H9 (cell line): ENCODE measurements around the gene DIS3L2. TPM values are rescaled to one million over a fixed set of nuclear protein-coding genes. Genes with fewer than 3 reads are reported as not detected.

Experiments
- DNase-seq: peaks from one replicate; pipeline ENCODE4 v3.0.0-alpha.2; 2017
- H2AFZ ChIP-seq: one replicate; pipeline ENCODE4 v1.6.1; 2013; ENCODE audit warnings: mild to moderate bottlenecking, low read length, control low read depth, moderate library complexity
- H2AK5ac ChIP-seq: 2 replicates; pipeline ENCODE4 v1.6.1; 2013; ENCODE audit warnings: low read length, control low read depth, mixed read lengths; ENCODE audit not compliant: insufficient read length
- H2BK120ac ChIP-seq: one replicate; pipeline ENCODE4 v1.6.1; 2013; ENCODE audit warnings: low read depth, mild to moderate bottlenecking, low read length, control low read depth, inconsistent platforms; ENCODE audit not compliant: poor library complexity, severe bottlenecking
- H2BK12ac ChIP-seq: 2 replicates; pipeline ENCODE4 v1.6.1; 2013; ENCODE audit warnings: low read length, control low read depth, mixed read lengths, low read depth; ENCODE audit not compliant: insufficient read length
- H2BK15ac ChIP-seq: 2 replicates; pipeline ENCODE4 v1.6.1; 2013; ENCODE audit warnings: low read depth, low read length, control low read depth
- H2BK20ac ChIP-seq: one replicate; pipeline ENCODE4 v1.6.1; 2013; ENCODE audit warnings: low read depth, mild to moderate bottlenecking, low read length, control low read depth, inconsistent platforms; ENCODE audit not compliant: poor library complexity, severe bottlenecking
- H2BK5ac ChIP-seq: 2 replicates; pipeline ENCODE4 v1.6.1; 2013; ENCODE audit warnings: low read length, control low read depth, mixed read lengths; ENCODE audit not compliant: insufficient read length
- H3K14ac ChIP-seq: 2 replicates; pipeline ENCODE4 v1.6.1; 2013; ENCODE audit warnings: low read length, control low read depth; ENCODE audit not compliant: insufficient read depth
- H3K18ac ChIP-seq: 2 replicates; pipeline ENCODE4 v1.6.1; 2013; ENCODE audit warnings: low read depth, mild to moderate bottlenecking, mixed read lengths, low read length, control low read depth; ENCODE audit not compliant: insufficient read length
- H3K23ac ChIP-seq: 2 replicates; pipeline ENCODE4 v1.6.1; 2013; ENCODE audit warnings: low read length, control low read depth, mixed read lengths, low read depth; ENCODE audit not compliant: insufficient read length
- H3K23me2 ChIP-seq: 2 replicates; pipeline ENCODE4 v1.6.1; 2013; ENCODE audit warnings: low read depth, mild to moderate bottlenecking, mixed read lengths, low read length, control low read depth; ENCODE audit not compliant: insufficient read length, poor library complexity, severe bottlenecking
- H3K27ac ChIP-seq: 2 replicates; pipeline ENCODE4 v1.5.1; 2013; ENCODE audit warnings: low read length, control low read depth, mixed read lengths, low read depth; ENCODE audit not compliant: insufficient read length
- H3K27me3 ChIP-seq: 2 replicates; pipeline ENCODE4 v1.6.1; 2013; ENCODE audit warnings: low read length, control low read depth, inconsistent platforms; ENCODE audit not compliant: insufficient read depth
- H3K4ac ChIP-seq: 2 replicates; pipeline ENCODE4 v1.6.1; 2013; ENCODE audit warnings: low read depth, mild to moderate bottlenecking, control low read depth, inconsistent platforms, low read length, moderate library complexity
- H3K4me1 ChIP-seq: 2 replicates; pipeline ENCODE4 v1.6.1; 2013; ENCODE audit warnings: low read length, control low read depth, inconsistent platforms; ENCODE audit not compliant: insufficient read depth
- H3K4me2 ChIP-seq: 2 replicates; pipeline ENCODE4 v1.6.1; 2013; ENCODE audit warnings: low read length, control low read depth, mixed read lengths; ENCODE audit not compliant: insufficient read length, insufficient read depth
- H3K56ac ChIP-seq: 2 replicates; pipeline ENCODE4 v1.6.1; 2013; ENCODE audit warnings: low read depth, mild to moderate bottlenecking, mixed read lengths, low read length, control low read depth; ENCODE audit not compliant: insufficient read length
- H3K79me1 ChIP-seq: 2 replicates; pipeline ENCODE4 v1.6.1; 2013; ENCODE audit warnings: low read depth, mild to moderate bottlenecking, moderate library complexity, low read length, control low read depth, inconsistent platforms; ENCODE audit not compliant: insufficient read depth, poor library complexity, severe bottlenecking
- H3K79me2 ChIP-seq: 2 replicates; pipeline ENCODE4 v1.6.1; 2013; ENCODE audit warnings: low read length, control low read depth, inconsistent platforms; ENCODE audit not compliant: insufficient read depth
- H3K9ac ChIP-seq: 2 replicates; pipeline ENCODE4 v1.6.1; 2013; ENCODE audit warnings: low read length, control low read depth, mixed read lengths; ENCODE audit not compliant: insufficient read length; ENCODE audit errors: extremely low read depth
- H3K9me3 ChIP-seq: one replicate; pipeline ENCODE4 v1.6.1; 2013; ENCODE audit warnings: low read depth, low read length, inconsistent platforms; ENCODE audit not compliant: control insufficient read depth
- H3T11ph ChIP-seq: one replicate; pipeline ENCODE4 v1.6.1; 2013; ENCODE audit warnings: mild to moderate bottlenecking, low read length, control low read depth, inconsistent platforms
- H4K20me1 ChIP-seq: one replicate; pipeline ENCODE4 v1.6.1; 2013; ENCODE audit not compliant: control insufficient read depth, insufficient read length, insufficient read depth
- H4K5ac ChIP-seq: 2 replicates; pipeline ENCODE4 v1.6.1; 2013; ENCODE audit warnings: low read depth, mild to moderate bottlenecking, mixed read lengths, low read length, control low read depth; ENCODE audit not compliant: insufficient read length
- H4K8ac ChIP-seq: replicated peaks from 2 replicates; pipeline ENCODE4 v1.6.1; 2013; ENCODE audit warnings: low read length, control low read depth, mixed read lengths, low read depth; ENCODE audit not compliant: insufficient read length
- H4K91ac ChIP-seq: 2 replicates; pipeline ENCODE4 v1.6.1; 2013; ENCODE audit warnings: low read depth, mild to moderate bottlenecking, moderate library complexity, mixed read lengths, low read length, control low read depth; ENCODE audit not compliant: insufficient read length
- H3K27ac Mint-ChIP-seq, 3 experiments: 2 replicates in 2 of 3; 3 replicates in 1 of 3; pipeline ENCODE4 v1.8.0; 2020 to 2021; ENCODE audit warnings: mixed read lengths in 3 of 3, mild to moderate bottlenecking in 1 of 3, moderate library complexity in 1 of 3
- H3K27me3 Mint-ChIP-seq: 2 replicates; pipeline ENCODE4 v1.8.0; 2021; ENCODE audit warnings: low read depth, mild to moderate bottlenecking, moderate library complexity, mixed read lengths
- H3K36me3 Mint-ChIP-seq, 3 experiments: 2 replicates in 2 of 3; 3 replicates in 1 of 3; pipeline ENCODE4 v1.8.0; 2020 to 2021; ENCODE audit warnings: low read depth in 3 of 3, mixed read lengths in 3 of 3; ENCODE audit not compliant: insufficient read depth in 1 of 3
- H3K4me1 Mint-ChIP-seq, 2 experiments: 2 replicates each; pipeline ENCODE4 v1.8.0; 2020; ENCODE audit warnings: mixed read lengths in 2 of 2
- H3K4me3 Mint-ChIP-seq, 2 experiments: 2 replicates in 1 of 2; 3 replicates in 1 of 2; pipeline ENCODE4 v1.8.0; 2020 to 2021; ENCODE audit warnings: mild to moderate bottlenecking in 2 of 2, mixed read lengths in 2 of 2, moderate library complexity in 1 of 2
- H3K9me3 Mint-ChIP-seq, 2 experiments: 2 replicates in 1 of 2; 3 replicates in 1 of 2; pipeline ENCODE4 v1.8.0; 2020; ENCODE audit warnings: mild to moderate bottlenecking in 2 of 2, mixed read lengths in 2 of 2, moderate library complexity in 1 of 2
- WGBS: extraction: QIAGEN DNeasy Blood & Tissue Kit; methylation state at CpG from one replicate; pipeline ENCODE4 v1.1.7; 2013; ENCODE audit warnings: missing lambda C conversion rate, low lambda C conversion rate, mixed read lengths; ENCODE audit not compliant: insufficient read length; ENCODE audit errors: extremely low coverage; 5-methylcytosine and 5-hydroxymethylcytosine counted together
- total RNA-seq: library from RNA; stranded (reverse); gene quantifications from 2 replicates; pipeline ENCODE4 v1.2.1, GENCODE V29; 2021
- TF ChIP-seq, protein P1 (sequence below): fragments of 200-600 bp; sonication (generic); conservative IDR thresholded peaks from 3 replicates; pipeline ENCODE4 v1.8.0; 2021; ENCODE audit warnings: antibody characterized with exemption, mild to moderate bottlenecking

DIS3L2 gene
- total RNA-seq, 1 experiment from 2014 or later = 28.1 TPM

GRCh38 chr2:232287316-232287715, 325.8 kb downstream of the DIS3L2 start:
- H3K4me1 Mint-ChIP-seq = peaks cover 1 to 3% of the 10 kb centered on the region in 2 experiments; a peak in 2 of 4 replicates
- Histone ChIP-seq H3T11ph (no peak overlapping the region), H2BK20ac (no peak overlapping the region), H3K27me3 (no peaks in the 10 kb centered on the region), H3K23me2 (no peaks in the 10 kb centered on the region), H3K56ac (no peak overlapping the region), H4K20me1 (no peaks in the 10 kb centered on the region), H2BK12ac (no peak overlapping the region), H4K8ac (no peak overlapping the region), H3K79me2 (no peaks in the 10 kb centered on the region), H3K4me2 (no peak overlapping the region), H3K18ac (no peak overlapping the region), H2BK15ac (no peak overlapping the region), H2BK120ac (no peak overlapping the region), H3K79me1 (no peaks in the 10 kb centered on the region), H3K14ac (no peak overlapping the region), H3K4me1 (no peaks in the 10 kb centered on the region), H4K91ac (no peak overlapping the region), H4K5ac (no peak overlapping the region), H3K4ac (no peak overlapping the region), H3K9ac (no peak overlapping the region), H3K27ac (no peak overlapping the region), H3K23ac (no peak overlapping the region), H3K9me3 (no peaks in the 10 kb centered on the region), H2AFZ (no peak overlapping the region), H2AK5ac (no peak overlapping the region), H2BK5ac (no peak overlapping the region)
- H3K4me3 Mint-ChIP-seq = no peak overlapping the region
- TF ChIP-seq, protein P1, sequence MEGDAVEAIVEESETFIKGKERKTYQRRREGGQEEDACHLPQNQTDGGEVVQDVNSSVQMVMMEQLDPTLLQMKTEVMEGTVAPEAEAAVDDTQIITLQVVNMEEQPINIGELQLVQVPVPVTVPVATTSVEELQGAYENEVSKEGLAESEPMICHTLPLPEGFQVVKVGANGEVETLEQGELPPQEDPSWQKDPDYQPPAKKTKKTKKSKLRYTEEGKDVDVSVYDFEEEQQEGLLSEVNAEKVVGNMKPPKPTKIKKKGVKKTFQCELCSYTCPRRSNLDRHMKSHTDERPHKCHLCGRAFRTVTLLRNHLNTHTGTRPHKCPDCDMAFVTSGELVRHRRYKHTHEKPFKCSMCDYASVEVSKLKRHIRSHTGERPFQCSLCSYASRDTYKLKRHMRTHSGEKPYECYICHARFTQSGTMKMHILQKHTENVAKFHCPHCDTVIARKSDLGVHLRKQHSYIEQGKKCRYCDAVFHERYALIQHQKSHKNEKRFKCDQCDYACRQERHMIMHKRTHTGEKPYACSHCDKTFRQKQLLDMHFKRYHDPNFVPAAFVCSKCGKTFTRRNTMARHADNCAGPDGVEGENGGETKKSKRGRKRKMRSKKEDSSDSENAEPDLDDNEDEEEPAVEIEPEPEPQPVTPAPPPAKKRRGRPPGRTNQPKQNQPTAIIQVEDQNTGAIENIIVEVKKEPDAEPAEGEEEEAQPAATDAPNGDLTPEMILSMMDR = no peak
- no peak overlapping the region for H3K27ac Mint-ChIP-seq
- no peaks in the 10 kb centered on the region for H3K36me3 Mint-ChIP-seq
- DNase-seq = no peak
- no CpG with 5 or more reads among the region's 8 CpGs for WGBS
- H3K27me3 Mint-ChIP-seq = no peaks in the 10 kb centered on the region
- no peaks in the 10 kb centered on the region for H3K9me3 Mint-ChIP-seq
